ENCODE data around the gene SYNDIG1. TPM values are rescaled to one million over a fixed set of nuclear protein-coding genes. Genes with fewer than 3 reads are reported as not detected.

Gene SYNDIG1
- total RNA-seq, 1 experiment from 2014 or later: not detected

GRCh38 chr20:24629668-24630067 is 160.2 kb downstream of the SYNDIG1 start:
- no peak overlapping the region for H3K4me3 ChIP-seq (ENCODE audit: low read depth, low read length)
- no peak for TF ChIP-seq CTCF (IDR thresholded peaks at IDR 0.05; ENCODE audit: insufficient read depth in 1 of 2, low read depth in 1 of 2, low read length in 1 of 2, severe bottlenecking in 1 of 2, unreplicated experiment in 1 of 2)
- Mint-ChIP-seq H3K4me1 (ENCODE audit: low read depth, unreplicated experiment) (no peaks in the 10 kb centered on the region), H3K27ac (ENCODE audit: unreplicated experiment) (no peak overlapping the region), H3K4me3 (ENCODE audit: unreplicated experiment) (no peak overlapping the region), H3K36me3 (ENCODE audit: insufficient read depth, unreplicated experiment) (no peaks in the 10 kb centered on the region), H3K27me3 (ENCODE audit: insufficient read depth, unreplicated experiment) (peaks cover 6% of the 10 kb centered on the region), H3K9me3 (ENCODE audit: unreplicated experiment) (peaks cover 3% of the 10 kb centered on the region)
- H3K27me3 ChIP-seq (replicated peaks; ENCODE audit: control insufficient read depth, insufficient read depth, low read length): no peaks in the 10 kb centered on the region; the same call in 1 of the 2 replicates
- DNase-seq: no peak
- intact Hi-C loops (cut with micrococcal nuclease; ENCODE audit: unreplicated experiment): no loop called here
- H3K9me3 ChIP-seq: 0 out of 2 replicates have a peak, but pooled peaks cover 2% of the 10 kb centered on the region
- BruUV-seq (replicated peaks): no TSS peak
- no peaks in the 10 kb centered on the region for H3K36me3 ChIP-seq (ENCODE audit: control insufficient read depth, insufficient read depth, low read length)
- CTCF ChIA-PET: no interaction called here
- POLR2A ChIA-PET: no interaction called here
- no peaks in the 10 kb centered on the region for H3K4me1 ChIP-seq

GRCh38 chr20:24630486-24631172 is 161.2 kb downstream of the SYNDIG1 start:
- Histone ChIP-seq H3K27me3 (replicated peaks; ENCODE audit: control insufficient read depth, insufficient read depth, low read length) (no peaks in the 10 kb centered on the region; the same call in 1 of the 2 replicates), H3K4me1 (no peaks in the 10 kb centered on the region), H3K36me3 (ENCODE audit: control insufficient read depth, insufficient read depth, low read length) (no peaks in the 10 kb centered on the region), H3K9me3 (no peaks in the 10 kb centered on the region), H3K4me3 (ENCODE audit: low read depth, low read length) (no peak overlapping the region)
- Mint-ChIP-seq H3K9me3 (ENCODE audit: unreplicated experiment) (no peaks in the 10 kb centered on the region), H3K36me3 (ENCODE audit: insufficient read depth, unreplicated experiment) (no peaks in the 10 kb centered on the region), H3K27me3 (ENCODE audit: insufficient read depth, unreplicated experiment) (peaks cover 3% of the 10 kb centered on the region), H3K4me1 (ENCODE audit: low read depth, unreplicated experiment) (no peaks in the 10 kb centered on the region), H3K27ac (ENCODE audit: unreplicated experiment) (no peak overlapping the region), H3K4me3 (ENCODE audit: unreplicated experiment) (no peak overlapping the region)
- no TSS peak for BruUV-seq (replicated peaks)
- DNase-seq: no peak
- TF ChIP-seq CTCF (IDR thresholded peaks at IDR 0.05; ENCODE audit: insufficient read depth in 1 of 2, low read depth in 1 of 2, low read length in 1 of 2, severe bottlenecking in 1 of 2, unreplicated experiment in 1 of 2): no peak
- ChIA-PET POLR2A (no interaction called here), CTCF (no interaction called here)
- intact Hi-C loops (cut with micrococcal nuclease; ENCODE audit: unreplicated experiment): no loop called here

GRCh38 chr20:24631173-24631505 is 161.7 kb downstream of the SYNDIG1 start:
- intact Hi-C loops (cut with micrococcal nuclease; ENCODE audit: unreplicated experiment): no loop called here
- H3K4me1 Mint-ChIP-seq (ENCODE audit: low read depth, unreplicated experiment): no peaks in the 10 kb centered on the region
- POLR2A ChIA-PET: no interaction called here
- H3K36me3 ChIP-seq (ENCODE audit: control insufficient read depth, insufficient read depth, low read length): no peaks in the 10 kb centered on the region
- H3K9me3 ChIP-seq: no peaks in the 10 kb centered on the region
- no TSS peak for BruUV-seq (replicated peaks)
- peaks cover 3% of the 10 kb centered on the region for H3K27me3 Mint-ChIP-seq (ENCODE audit: insufficient read depth, unreplicated experiment)
- no peaks in the 10 kb centered on the region for H3K36me3 Mint-ChIP-seq (ENCODE audit: insufficient read depth, unreplicated experiment)
- H3K4me3 ChIP-seq (ENCODE audit: low read depth, low read length): no peak overlapping the region
- TF ChIP-seq CTCF (IDR thresholded peaks at IDR 0.05; ENCODE audit: insufficient read depth in 1 of 2, low read depth in 1 of 2, low read length in 1 of 2, severe bottlenecking in 1 of 2, unreplicated experiment in 1 of 2): no peak
- CTCF ChIA-PET: no interaction called here
- no peaks in the 10 kb centered on the region for H3K4me1 ChIP-seq
- no peak overlapping the region for H3K4me3 Mint-ChIP-seq (ENCODE audit: unreplicated experiment)
- H3K27ac Mint-ChIP-seq (ENCODE audit: unreplicated experiment): no peak overlapping the region
- no peaks in the 10 kb centered on the region; the same call in 1 of the 2 replicates for H3K27me3 ChIP-seq (replicated peaks; ENCODE audit: control insufficient read depth, insufficient read depth, low read length)
- no peaks in the 10 kb centered on the region for H3K9me3 Mint-ChIP-seq (ENCODE audit: unreplicated experiment)
- DNase-seq: no peak
